ENCODE results near the gene ATF6. TPM values are rescaled to one million over a fixed set of nuclear protein-coding genes. Genes with fewer than 3 reads are reported as not detected.

The ATF6 gene
- total RNA-seq, 3 donors from 2014 or later = 21.7 to 24.9 (median 24.5) TPM

- no peaks in the 10 kb centered on the region for H3K4me1 ChIP-seq (ENCODE audit: low read depth)
- no peak for DNase-seq
- no peak overlapping the region for H3K4me3 ChIP-seq
- H3K36me3 ChIP-seq (ENCODE audit: low read depth) = no peaks in the 10 kb centered on the region
- intact Hi-C loops (cut with DNase I, micrococcal nuclease) = no loop called here
- no peak for TF ChIP-seq CTCF (IDR thresholded peaks at IDR 0.05)
- no peaks in the 10 kb centered on the region for H3K9me3 ChIP-seq
- ATAC-seq = no peak
These were observed 178.3 kb downstream of the ATF6 start for GRCh38 chr1:161944381-161944780.

GRCh38 chr1:161945306-161946060 lies 179.4 kb downstream of the ATF6 start:
- Histone ChIP-seq H3K4me1 (ENCODE audit: low read depth) (no peaks in the 10 kb centered on the region), H3K9me3 (no peaks in the 10 kb centered on the region), H3K4me3 (no peak overlapping the region), H3K36me3 (ENCODE audit: low read depth) (no peaks in the 10 kb centered on the region)
- no peak for DNase-seq
- intact Hi-C loops (cut with DNase I, micrococcal nuclease) = no loop called here
- no peak for ATAC-seq
- TF ChIP-seq CTCF (IDR thresholded peaks at IDR 0.05) = no peak

- Histone ChIP-seq H3K4me1 (ENCODE audit: low read depth) (no peaks in the 10 kb centered on the region), H3K9me3 (no peaks in the 10 kb centered on the region), H3K36me3 (ENCODE audit: low read depth) (no peaks in the 10 kb centered on the region), H3K4me3 (no peak overlapping the region)
- ATAC-seq = no peak
- intact Hi-C loops (cut with DNase I, micrococcal nuclease) = no loop called here
- TF ChIP-seq CTCF (IDR thresholded peaks at IDR 0.05) = no peak
- DNase-seq = no peak
These were observed 180.2 kb downstream of the ATF6 start for GRCh38 chr1:161946071-161946987.

GRCh38 chr1:161948435-161948834 lies 182.3 kb downstream of the ATF6 start:
- H3K36me3 ChIP-seq (ENCODE audit: low read depth) = no peaks in the 10 kb centered on the region
- no peak for DNase-seq
- ATAC-seq = no peak
- intact Hi-C loops (cut with DNase I, micrococcal nuclease) = no loop called here
- H3K4me1 ChIP-seq (ENCODE audit: low read depth) = no peaks in the 10 kb centered on the region
- H3K9me3 ChIP-seq = no peaks in the 10 kb centered on the region
- TF ChIP-seq CTCF (IDR thresholded peaks at IDR 0.05) = no peak
- no peak overlapping the region for H3K4me3 ChIP-seq

- DNase-seq (no peak), ATAC-seq (no peak)
- H3K36me3 ChIP-seq (ENCODE audit: low read depth) = no peaks in the 10 kb centered on the region
- intact Hi-C loops (cut with DNase I, micrococcal nuclease) = no loop called here
- no peaks in the 10 kb centered on the region for H3K4me1 ChIP-seq (ENCODE audit: low read depth)
- TF ChIP-seq CTCF (IDR thresholded peaks at IDR 0.05) = no peak
- no peaks in the 10 kb centered on the region for H3K9me3 ChIP-seq
- no peak overlapping the region for H3K4me3 ChIP-seq
These were observed 183.4 kb downstream of the ATF6 start for GRCh38 chr1:161949548-161949947.

Data from mucosa of descending colon (tissue), 3 donors.